Adrenal gland (tissue), 5 donors: ENCODE results near the gene TMED10.

Experiments
- CTCF ChIP-seq, 6 experiments: fragments of 450-650 bp in 4 of 6; fragments of 200-600 bp in 2 of 6; sonication (generic) in 1 of 6; IDR thresholded peaks; 1 replicate in 5 of 6; 2 replicates in 1 of 6; pipeline versions ENCODE4 v1.5.1 to v1.8.0; 2016 to 2021; ENCODE audit warnings: antibody characterized with exemption in 6 of 6, mild to moderate bottlenecking in 2 of 6, moderate library complexity in 1 of 6
- POLR2A ChIP-seq, 2 donors: fragments of 450-650 bp; IDR thresholded peaks; one replicate each; pipeline ENCODE4 v1.6.1; 2017; ENCODE audit warnings: antibody characterized with exemption in 2 of 2, mild to moderate bottlenecking in 2 of 2, moderate library complexity in 1 of 2
- donor health status: DM: no; HTN: no; CAD: no.

GRCh38 chr14:75176142-75176820, at the start of gene TMED10:
- TF ChIP-seq POLR2A (IDR thresholded peaks at IDR 0.05) (peak; percentile 10 to 63), CTCF (IDR thresholded peaks at IDR 0.05) (peak in 2 of 6 experiments; percentile 6)
